ENCODE measurements around the gene MSL1.

GRCh38 chr17:40101367-40102210 lies 20.2 kb upstream of the MSL1 start:
- TF ChIP-seq EZH2 (IDR thresholded peaks at IDR 0.05; ENCODE audit: borderline replicate concordance) (no peak), CTCF (IDR thresholded peaks at IDR 0.05; ENCODE audit: poor library complexity) (no peak), EZH2phosphoT487 (IDR thresholded peaks at IDR 0.05; ENCODE audit: low read depth, severe bottlenecking, unreplicated experiment) (no peak)

Data from hepatocyte (in vitro differentiated cells).